Fibroblast of villous mesenchyme (primary cell): ENCODE data around the gene IDI1. TPM values are rescaled to one million over a fixed set of nuclear protein-coding genes. Genes with fewer than 3 reads are reported as not detected.
"Not testable (repeated sequence)": the region's sequence is repeated elsewhere in the genome, so short reads cannot be mapped to it uniquely, and the experiment has no call there.

Source experiments
- DNase-seq: peaks from one replicate; pipeline ENCODE4 v3.0.0-alpha.2; 2010; ENCODE audit warnings: low read depth
- H3K4me3 ChIP-seq: 2 replicates; pipeline ENCODE4 v1.5.1; 2011; ENCODE audit warnings: low read depth, mild to moderate bottlenecking, low read length
- CTCF ChIP-seq: IDR thresholded peaks from 2 replicates; pipeline ENCODE4 v1.5.1; 2012; ENCODE audit warnings: low read depth, mild to moderate bottlenecking, low read length; ENCODE audit not compliant: insufficient read depth
- total RNA-seq: library from RNA; depleted of rRNA; stranded (reverse); fragments of >200 nt; gene quantifications from 2 replicates; pipeline ENCODE4 v1.2.3, GENCODE V29; 2012

IDI1 gene
- total RNA-seq, 1 donor = 174 TPM

- TF ChIP-seq CTCF = no peak
- H3K4me3 ChIP-seq = peak overlapping the region; percentile 12
- no peak for DNase-seq
Observed at GRCh38 chr10:1022413-1022812, 26.5 kb downstream of the IDI1 start.

GRCh38 chr10:1020958-1021357, 28.0 kb downstream of the IDI1 start:
- no peak for DNase-seq
- no peak overlapping the region for H3K4me3 ChIP-seq
- no peak for TF ChIP-seq CTCF

- TF ChIP-seq CTCF = no peak
- DNase-seq = no peak
- H3K4me3 ChIP-seq = no peak overlapping the region
Observed at GRCh38 chr10:1020460-1020859, 28.5 kb downstream of the IDI1 start.

GRCh38 chr10:1019362-1019761, 29.6 kb downstream of the IDI1 start:
- TF ChIP-seq CTCF = no peak
- H3K4me3 ChIP-seq = no peak overlapping the region
- no peak for DNase-seq

GRCh38 chr10:1015688-1016087, 33.2 kb downstream of the IDI1 start:
- no peak for TF ChIP-seq CTCF
- DNase-seq = no peak

DNA sequence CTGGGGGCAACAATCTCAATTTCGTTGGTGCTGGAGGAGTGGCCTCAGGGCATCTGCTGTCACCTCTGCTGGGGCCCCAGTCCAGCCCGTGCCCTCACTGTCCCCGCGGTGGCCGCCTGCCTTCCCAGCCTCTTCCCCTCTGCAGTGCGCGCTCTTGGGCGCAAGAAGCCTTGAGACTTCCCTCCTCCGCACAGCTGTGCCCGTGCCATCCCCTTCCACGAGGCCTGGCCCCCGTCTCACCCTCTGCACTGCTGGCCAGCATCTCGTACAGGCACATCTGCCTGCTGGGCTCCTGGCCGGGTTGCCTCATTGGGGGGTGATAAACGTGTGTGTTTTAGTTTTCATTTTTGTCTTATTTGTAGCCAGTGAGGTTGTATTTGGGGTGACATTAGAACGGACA, 37.2 kb downstream of the IDI1 start:
- no peak overlapping the region for H3K4me3 ChIP-seq
- no peak for DNase-seq
- no peak for TF ChIP-seq CTCF

More at GRCh38 chr10:1015688-1016087, 33.2 kb downstream of the IDI1 start:
- no peak overlapping the region for H3K4me3 ChIP-seq

GRCh38 chr10:1010703-1011102, 38.2 kb downstream of the IDI1 start:
- no peak for TF ChIP-seq CTCF
- no peak for DNase-seq

GRCh38 chr10:1009947-1010346, 39.0 kb downstream of the IDI1 start:
- not testable (repeated sequence) for DNase-seq, H3K4me3 ChIP-seq

More at GRCh38 chr10:1010703-1011102, 38.2 kb downstream of the IDI1 start:
- no peak overlapping the region for H3K4me3 ChIP-seq
